GM21723 (cell line): ENCODE results near the gene LASP1.

Source experiments
- ATAC-seq: cut with Tn5 transposase; IDR thresholded peaks from one replicate; pipeline ENCODE4 v1.9.1; 2021; ENCODE audit warnings: mild to moderate bottlenecking, moderate library complexity; ENCODE audit not compliant: unreplicated experiment

The LASP1 gene

DNA sequence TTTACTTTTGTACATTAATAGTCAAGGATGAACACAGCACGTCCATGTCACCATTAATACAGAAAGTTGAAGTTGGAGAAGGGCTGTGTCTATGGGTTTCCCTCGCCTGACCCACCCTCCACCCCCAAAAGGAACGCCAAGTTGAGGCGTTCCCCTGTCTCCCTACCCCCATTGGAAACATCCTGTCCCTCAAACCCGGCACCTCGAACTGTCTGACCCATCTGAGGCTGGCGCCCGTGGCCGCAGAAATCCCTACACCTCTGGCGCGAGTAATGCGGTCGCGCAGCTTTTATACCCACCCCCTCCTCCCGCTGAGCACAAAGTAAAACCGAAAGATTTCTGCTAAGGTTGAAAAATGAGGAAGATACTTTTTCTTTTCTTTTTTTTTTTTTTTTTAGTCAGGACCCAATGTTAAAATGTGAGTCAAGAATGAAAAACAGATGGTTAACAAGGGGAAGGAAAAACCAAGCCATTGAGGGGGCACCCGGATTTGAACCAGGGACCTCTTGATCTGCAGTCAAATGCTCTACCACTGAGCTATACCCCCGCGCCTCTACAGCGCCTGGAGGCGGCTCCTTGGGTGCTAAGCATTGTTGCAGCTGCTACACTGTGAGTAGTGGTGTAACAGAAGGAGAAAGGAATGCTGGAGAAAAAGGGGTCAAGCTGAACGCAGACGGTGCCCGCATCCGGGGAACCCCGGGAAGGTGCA lies 887 bp upstream of the LASP1 start:
- peak; percentile 46 for ATAC-seq

DNA sequence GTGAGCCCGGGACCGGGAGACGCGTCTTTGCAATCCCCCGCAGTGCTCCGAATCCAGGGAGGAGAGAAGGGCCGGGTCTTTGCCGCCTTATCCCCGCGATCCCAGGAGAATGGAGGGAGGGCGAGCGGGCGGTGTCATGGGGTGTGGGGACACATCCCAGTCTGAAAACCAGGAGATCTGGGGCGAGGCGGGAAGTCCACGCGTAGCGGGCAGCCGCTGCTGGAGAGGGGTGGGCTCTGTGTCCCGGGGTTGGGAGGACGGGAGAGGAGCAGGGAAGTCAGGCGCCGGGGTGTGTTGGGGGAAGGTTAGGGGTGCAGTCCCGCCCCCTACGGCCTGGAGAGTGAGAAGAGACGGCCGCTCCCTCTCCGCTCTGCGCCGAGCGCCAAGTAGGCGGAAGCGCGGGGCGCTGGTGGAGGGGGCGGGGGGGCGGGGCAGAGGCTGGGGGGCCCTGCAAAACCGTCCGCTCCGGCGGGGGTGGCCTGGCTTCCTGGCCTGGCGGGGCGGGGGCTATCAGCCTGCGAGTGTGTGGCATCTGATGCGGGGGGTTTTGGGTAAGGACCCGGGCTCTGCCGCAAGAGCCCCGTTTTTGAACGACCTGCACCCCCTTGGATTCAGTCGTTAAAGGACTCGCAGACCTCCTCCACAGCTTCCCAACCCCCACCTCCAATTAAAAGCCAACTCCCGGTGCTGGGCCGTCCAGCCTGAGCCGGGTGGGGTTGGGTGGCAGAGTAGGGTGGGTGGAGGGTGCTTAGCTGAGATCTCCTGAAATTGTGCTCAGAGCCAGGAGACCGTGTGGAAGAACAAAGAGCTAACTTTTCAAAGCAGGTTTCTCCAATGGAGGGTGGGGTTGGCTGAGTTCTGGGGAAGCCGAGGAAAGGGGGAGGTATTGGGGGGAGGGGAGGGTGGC lies 654 bp downstream of the LASP1 start:
- ATAC-seq: peak; percentile 23

DNA sequence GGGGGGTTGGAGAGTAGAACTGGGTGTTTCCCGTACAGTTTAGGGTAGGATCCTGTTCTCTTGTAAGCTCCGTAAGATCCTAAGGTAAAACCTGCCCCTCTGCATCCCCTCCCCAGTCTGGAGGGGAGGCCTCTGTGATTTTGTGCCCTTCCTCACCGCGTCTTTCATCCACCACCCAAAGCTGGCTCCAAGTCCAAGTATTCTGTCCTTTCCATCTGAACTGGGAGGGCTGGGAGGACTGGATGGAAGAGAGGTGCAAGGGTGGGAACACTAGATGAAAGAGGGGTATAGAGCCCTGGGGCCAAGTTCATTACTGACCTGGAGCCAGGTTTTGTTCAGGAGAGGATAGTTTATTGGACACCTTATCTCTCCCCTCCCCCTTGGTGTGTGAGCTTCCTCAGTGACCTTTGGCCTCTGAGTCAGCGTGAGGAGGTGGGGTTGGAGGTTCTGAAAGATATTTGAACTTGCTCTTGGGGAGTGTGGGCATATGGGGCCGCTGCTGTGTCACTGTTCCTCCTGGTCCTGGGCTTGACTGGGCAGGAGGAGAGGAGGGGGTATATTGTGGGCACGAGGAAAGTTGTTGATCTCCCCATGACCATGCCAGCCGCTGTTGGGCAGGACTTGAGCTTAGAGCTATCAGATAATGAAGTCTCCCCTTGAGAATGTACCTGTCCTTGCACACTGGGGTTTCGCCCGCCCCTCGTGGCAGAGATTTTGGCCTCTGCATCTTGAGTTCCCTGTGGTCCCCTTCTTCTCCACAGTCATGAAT lies 1.6 kb downstream of the LASP1 start:
- ATAC-seq: no peak

DNA sequence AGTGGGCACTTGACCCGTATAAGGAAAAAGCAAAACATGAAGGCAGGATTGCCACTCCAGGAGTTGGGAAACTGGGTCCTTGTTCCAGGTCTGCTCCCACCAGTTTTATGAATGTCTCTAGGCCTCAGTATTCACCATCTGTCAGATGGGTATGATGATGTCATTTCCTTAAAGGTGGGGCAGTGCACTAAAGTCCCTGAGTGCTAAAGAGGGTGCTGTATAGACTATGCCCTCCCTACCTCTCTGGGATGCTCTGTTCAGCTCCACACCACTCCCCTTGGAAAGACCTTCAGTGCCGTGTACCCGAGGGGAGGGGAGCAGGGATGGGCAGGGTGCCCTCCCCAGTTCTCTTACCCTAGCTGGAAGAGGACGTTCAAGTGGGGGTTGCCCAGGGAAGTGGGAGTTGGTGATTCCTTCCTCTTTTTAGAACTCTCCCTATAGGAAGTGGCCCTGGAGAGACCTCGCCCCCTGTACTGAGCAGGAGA lies 2.2 kb downstream of the LASP1 start:
- no peak for ATAC-seq

DNA sequence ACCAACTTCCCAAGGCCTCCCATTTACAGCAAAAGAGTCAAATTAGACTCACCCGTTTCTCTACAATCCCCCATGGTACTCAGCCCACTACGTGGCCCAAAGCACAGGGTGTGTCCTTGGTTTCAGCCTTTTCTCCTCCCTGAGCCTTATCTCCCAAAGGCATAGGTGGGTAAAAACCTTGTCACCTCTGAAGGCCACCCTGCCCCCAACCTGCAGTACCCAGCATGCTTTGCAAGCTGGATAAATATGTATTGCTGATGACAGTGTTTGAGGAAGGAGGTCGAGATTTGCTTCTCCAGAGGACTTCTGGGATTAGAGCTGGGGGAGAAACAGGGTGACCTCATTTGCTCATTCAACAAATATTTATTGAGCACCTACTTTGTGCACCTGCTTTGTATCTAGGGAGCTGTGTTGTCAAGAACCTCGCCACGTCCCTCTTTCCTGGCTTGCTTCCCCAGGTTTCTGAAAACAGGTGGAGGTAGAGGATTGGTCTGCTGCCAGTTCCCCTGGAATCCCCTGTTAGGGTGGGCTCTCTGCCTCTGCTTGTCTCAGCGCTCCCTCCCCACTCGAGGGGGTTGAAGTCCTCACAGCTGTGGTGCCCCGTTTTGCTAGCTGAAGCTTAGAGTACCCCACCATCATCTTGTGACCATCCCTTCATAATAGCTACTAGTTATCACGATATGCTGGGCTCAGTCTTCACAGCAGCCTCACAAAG lies 3.0 kb downstream of the LASP1 start:
- ATAC-seq: no peak

DNA sequence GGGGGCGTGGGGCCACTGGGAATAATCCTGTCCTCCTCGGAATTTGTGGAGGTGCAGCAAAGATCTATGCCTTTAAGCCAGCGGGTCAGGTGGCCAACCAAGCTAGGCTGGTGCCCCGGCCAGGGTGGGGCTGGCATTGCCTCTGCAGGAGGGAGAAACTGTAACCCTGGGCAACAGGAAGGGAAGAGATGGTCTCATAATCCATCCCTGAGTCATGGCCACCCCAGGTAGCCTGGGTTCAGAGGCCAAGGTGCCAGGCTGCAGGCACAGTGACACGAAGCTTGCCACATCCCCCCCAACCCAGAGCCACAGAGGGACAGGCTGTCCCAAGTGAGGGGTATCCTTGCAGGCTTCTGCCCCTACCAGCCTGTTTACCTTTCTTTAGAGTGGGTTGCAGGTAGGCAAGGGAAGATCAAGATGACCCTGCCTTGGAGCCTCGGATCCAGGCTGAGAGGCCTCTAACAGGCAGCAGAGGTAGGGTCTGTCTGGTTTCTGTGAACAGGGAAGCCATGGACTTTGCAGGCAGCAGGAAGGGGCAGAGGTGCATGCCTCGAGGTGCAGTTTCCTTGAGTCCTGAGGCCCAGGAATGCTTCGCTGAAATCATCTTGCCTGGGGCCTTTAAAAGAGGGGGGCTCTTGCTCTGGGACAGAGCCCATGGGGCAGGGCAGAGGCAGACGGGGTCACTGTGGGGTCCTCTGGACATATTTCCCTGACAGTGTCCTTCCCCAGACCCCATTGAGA lies 4.0 kb downstream of the LASP1 start:
- ATAC-seq: no peak

DNA sequence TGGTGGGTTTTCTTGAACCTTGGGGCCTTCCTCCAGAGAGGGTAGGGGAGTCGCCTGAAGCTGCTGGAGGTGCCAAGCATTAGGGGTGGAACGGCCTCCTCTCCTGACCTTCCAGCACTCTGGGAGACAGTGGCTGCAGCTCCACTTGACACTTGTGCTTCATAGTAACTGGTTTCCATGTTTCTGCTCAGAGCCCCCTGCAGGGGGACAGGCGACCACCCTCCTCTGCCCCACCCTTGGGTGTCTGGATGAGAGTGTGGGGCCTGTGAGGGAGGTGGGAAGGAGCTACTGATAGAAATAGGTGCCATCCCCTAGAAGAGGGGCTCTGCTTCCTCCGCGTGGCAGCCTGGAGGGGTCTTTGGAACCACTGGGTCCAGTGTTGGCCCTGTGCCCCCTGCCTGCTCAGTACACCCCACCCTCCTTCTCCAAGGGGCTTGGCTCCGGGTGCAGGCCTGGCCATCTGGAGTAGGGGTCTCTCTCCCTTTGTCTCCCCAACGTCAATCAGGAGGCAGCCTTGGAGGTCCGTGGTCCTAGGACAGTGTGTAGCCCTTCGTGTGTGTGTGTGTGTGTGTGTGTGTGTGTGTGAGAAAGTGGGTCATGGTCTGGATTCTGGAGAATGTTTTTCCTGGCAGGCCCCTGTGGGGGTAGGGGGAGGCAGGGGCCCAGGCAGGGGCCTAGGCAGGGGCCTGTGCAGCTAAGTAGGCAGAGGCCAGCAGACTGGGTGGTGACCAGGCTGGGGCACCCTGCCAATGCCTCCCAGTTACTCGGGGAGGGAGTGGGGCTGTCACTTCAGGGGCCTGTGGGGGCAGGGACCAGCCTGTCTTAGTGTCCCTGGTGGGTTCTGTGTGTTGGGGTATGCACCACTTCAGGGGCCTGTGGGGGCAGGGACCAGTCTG lies 4.9 kb downstream of the LASP1 start:
- no peak for ATAC-seq

DNA sequence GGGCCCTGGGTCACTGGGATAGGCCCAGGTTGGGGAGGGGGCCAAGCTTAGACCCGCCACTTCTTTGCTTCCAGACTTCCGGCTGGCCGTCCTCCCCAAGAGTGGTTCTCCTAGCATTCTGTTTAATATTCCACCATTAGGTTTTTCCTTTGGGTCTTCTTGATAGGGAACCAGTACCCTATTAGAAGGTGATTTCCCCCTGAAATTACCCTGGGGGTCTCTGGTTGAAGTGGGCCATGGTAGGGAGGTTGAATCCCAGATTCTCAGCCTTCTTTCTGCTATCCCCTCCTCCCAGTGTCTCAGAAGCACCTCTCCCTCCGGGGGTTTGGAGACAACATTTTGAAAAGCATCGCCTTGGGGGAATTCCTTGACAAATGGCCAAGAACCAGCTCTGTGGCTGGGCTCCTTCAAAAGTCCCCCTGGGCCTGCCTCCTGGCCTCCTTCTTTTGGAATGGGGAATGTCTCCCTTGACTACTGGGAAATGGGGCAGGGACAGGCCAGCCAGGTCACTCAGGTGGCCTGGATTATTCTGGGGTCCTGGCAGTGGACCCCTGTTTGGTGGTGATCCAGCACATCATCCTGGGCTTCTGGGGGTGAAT lies 5.7 kb downstream of the LASP1 start:
- ATAC-seq: no peak

DNA sequence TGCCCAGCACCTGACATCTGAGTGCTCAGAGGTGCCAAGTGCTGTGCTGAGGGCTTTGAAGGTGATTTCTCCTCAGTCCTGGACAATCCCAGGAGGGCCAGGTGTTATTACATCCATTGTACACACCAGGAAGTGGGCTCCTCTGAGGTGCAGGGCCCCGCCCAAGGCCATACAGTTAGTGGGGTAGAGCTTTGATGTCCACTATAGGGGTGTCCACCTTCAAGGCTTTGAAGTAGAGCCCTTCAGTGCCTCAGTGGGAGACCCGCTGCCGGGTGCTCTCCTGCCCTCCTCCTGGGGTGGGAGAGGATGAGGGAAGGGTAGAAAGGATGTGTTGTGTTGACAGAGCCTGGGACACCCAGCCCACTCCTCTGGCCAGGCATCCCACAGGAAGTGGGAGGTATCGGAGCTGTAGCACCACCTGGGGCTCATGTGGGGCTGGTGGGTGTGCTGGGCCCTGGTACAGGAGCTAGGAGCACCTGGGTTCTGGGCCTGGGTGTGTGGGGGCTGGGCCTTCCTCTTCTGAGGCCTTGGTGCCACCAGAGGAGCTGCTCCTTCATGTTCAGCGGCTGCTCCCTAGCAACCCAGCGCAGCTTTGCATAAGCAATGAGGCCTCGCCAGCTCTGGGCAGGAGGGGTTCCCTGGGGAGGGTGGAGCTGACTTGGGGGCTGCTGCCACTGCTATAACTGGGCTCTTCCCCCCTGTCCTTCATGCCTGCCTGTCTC lies 7.4 kb downstream of the LASP1 start:
- no peak for ATAC-seq

DNA sequence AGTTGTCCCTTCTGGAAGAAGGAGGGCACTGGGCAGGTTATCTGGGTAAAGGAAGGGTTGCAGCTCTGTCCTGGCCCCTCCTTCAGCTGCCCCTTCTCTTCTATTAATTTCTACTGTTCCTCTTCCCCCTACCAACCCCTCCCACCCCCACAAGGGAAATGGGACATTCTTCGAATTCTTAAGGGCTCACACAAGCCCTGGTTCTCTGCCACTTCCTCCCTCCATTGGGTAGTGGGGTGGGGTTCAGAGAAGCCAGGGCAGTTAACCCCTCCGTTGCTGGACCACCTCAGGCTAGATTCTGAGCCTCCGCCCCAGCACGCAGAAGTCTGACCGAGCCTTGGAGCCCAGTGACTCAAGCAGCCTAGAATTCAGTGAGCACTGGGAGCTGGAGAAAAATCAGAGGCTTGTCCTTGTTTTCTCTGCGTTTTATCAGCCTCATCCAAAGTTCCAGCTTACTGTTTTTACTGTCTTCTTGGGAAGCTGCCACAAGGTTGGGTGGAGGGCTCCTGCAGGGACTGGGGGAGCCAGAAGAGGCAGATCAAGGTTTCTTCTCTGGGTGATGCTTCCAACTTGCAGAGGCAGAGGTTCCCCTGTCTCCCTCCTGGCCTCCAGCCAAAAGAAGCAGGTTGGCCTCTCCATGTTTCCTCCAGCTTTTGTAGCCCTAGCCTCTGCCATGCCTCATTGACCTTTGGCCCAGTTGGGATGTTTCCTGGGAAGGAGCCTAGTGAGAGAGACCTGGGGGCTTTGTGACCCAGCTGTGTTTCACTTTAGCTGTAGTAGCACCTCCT lies 10.2 kb downstream of the LASP1 start:
- ATAC-seq: no peak

DNA sequence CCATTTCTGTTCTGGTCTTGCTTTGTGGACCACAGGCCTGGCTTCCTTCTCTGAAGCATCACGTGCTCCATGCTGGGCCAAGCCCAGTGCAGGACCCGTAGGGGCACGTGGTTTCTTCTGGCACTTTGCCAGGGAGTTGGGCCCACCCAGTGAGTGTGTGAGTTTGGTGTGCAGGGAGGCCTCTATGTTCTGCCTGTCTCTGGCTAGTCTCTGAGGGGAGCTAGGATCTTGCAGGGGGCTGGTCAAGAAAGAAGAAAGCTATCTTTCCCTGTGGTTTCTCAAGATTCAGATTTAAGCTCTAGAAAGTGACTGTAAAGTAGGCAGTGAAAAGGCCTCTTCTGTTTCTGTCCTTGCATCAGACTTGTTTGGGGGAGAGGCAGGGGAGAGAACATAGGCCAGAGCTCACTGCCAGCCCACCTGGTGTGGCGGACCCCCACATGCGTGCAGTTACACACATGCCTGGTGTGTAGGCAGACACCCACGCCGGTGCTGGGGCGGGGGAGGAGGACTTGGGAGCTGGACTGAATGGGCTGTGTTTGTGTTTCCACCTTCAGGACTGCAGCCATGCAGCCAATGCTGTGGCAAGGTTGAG lies 11.8 kb downstream of the LASP1 start:
- ATAC-seq: no peak

DNA sequence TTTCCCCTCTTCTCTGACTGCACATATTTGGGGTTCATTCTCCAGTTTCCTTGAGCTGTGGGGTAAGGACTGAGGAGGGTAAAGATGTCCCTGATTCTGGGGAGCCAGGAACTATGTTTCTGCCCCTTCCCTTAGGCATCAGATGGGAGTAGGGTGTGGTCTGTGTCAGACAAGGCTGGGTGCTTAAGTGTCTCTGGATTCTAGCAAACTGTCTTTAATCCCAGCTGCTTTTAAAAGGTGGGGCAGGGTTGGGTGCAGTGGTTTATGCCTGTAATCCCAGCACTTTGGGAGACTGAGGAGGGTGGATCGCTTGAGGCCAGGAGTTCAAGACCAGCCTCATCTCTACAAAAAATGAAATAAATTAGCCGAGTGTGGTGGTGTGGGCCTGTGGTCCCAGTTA lies 13.0 kb downstream of the LASP1 start:
- no peak for ATAC-seq

DNA sequence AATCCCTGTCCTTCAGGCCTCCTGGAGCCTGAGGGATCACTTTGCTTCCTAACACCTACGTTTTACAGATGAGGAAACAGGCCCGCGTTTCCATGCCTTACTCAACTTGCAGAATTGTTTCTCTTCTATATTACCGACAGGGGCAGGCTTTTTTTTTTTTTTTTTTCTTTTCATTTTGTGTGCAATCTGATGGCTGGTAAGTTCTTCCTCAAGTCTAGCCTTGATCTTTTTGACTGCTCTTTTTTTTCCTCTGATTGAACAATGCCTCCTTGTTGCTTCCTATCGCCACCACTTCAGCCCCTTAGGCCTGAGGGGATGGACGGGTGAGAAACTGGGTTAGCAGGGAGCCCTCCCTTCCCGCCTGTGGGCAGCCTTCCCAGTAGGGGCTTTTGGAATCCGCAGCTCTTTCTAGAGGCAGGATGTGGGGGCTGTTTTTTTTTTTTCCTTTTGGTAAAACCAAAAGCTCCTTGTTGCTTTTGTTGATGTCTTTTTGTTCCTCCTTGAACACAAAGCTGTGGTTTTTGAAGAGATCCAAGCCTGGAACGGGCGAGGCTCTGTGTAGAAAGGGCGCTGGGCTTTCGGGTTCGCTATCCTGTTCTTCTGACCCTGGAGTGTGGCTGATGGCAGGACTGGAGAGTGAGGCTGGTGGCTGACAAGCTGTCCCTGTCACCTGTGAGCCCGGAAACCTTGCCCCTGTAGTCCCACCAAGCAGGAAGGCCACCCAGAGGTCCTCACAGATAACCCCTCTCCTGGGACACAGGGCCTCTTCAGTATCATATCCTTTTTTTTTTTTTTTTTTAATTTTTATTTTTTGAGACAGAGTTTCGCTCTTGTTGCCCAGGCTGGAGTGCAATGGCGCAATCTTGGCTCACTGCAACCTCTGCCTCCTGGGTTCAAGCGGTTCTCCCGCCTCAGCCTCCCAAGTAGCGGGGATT lies 14.0 kb downstream of the LASP1 start:
- no peak for ATAC-seq

DNA sequence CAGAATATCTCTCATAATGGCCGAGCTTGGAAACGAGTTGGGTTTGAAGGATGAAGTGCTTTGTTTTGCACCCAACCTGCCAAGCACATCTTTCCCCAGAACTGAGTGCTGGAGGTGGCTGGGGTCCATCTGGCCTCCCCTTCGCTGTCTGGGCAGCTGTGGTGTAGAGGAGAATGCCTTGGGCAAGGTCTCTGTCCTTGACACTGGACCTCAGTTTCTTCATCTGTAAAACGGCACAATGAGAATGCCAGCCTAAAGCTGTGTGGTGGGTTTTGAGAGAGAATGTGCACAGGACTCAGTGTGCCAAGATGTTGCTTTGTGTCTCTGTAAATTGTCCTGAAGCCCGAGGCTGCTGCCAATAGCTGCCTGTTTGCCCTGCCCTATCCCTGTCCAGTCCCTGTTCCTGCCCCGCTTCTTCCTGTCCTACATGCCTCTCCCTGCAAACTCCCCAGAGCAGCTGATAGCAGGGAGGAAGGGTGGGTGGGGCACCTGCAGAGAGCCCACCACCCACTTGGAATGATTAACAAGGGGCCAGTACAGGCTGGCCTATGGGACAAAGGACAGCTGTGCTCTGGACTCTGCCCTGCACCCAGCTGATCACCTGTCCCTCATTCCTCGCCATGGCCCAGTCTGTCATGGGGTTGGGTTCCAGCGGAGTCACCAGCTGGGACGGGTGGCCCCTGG lies 15.3 kb downstream of the LASP1 start:
- ATAC-seq: no peak
